ENCODE results near the gene AP3B2.
"Not testable (repeated sequence)": the region's sequence is repeated elsewhere in the genome, so short reads cannot be mapped to it uniquely, and the experiment has no call there.

The AP3B2 gene

DNA sequence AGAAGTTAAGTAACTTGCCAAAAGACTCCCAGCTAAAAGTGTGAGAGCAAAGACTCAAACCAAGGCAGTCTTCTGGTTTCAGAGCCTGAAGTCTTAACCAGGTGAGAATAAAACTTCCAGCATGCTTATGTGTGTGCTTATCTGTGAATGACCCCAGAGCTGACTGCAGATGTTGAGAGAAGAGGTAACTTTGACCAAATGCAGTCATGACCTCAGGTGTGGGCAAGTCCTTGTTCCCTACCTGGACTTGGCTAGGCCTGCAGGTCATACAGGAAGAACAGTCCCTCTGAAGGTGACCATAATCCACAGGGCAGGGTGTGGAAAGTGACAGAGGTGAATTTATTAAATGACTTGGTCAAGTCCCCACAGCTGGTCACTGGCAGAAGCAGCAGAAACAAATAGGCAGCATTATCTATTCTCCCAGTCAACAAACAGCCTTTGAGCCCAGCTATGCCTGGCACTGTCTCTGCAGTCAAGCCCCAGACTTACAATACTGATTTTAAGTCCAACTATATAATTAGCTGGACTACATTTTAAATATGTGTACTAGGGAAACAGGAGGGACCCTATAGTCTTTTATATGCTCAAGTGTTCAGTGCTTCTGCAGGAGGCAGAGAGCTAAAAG, 59.5 kb downstream of the AP3B2 start:
- no peak for DNase-seq (ENCODE audit: low read depth in 3 of 3)

DNA sequence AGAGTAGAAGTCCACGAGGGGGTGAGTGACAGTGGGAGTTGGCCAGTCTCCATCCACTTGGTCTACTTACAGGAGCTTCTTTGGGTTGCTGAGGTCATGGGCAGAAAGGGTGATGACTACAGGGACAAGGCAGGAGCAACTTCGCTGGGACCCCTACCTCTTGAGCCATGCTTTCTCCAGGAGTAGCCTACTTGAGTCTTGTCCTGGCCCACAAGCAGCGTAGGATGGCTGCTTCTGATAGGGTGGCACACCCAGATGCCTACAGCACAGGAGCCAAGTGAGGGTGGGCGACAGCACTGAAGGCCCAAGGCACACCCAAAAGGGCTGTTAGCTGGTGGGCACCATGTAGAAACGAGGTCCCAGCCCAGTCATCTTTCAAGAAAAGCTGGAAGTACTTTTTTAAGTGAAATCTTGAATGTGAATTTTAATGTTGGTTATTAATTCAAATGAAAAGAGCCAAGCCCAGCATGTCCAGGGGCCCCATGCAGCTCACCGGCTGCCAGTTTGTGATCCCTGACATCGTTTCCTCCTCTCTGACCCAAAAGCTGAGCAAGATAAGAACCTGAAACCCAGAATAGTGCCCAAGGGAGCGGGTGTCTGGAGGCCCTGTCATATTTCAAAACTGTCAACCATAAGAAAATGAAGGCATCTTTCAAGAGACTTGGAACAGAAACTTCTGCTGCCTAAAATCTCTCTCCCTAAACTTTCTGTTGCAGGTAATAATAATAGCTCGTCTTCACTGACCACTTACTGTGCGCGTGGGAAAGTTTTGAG, 60.3 kb downstream of the AP3B2 start:
- DNase-seq (ENCODE audit: low read depth in 3 of 3): no peak

DNA sequence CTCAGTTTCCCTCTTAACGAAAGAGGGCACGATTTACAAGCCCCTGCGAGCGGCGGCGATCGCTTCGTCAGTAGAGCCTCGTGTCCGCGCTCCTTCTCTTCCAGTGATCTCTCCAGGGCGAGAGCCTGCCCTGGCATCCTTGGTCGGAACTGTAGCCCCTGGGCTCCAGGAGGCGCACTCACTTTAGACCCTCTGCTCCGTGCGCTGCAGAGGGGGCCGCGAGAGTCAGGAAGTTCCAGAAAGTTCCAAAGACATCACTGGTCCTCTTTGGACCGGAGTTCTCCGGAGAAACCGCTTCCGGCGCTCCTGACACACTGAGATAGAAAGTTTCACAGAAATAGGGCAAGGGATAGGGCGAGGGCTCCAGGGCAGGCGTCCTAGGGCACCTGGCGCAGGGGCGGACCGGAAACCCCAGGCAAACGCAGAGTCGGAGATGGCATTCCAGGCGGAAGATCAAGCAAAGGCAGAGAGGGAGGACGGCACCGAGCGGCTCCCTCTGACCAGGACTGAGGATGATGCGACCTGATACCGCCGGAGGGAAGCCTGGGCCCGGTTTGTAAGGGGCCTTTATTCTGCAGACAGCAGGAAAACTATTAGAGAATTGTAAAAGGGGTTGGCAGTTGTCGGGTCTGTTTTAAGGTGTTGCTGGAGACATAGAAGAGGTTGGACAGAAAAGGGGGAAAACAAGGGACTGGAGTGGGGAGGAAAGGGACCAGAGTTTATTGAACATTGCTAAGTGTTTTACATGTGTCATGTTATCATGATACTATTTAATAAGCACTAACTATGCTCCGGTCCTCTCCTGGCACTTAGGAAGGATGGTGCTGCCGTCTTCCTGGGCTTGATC, 61.2 kb downstream of the AP3B2 start:
- DNase-seq (ENCODE audit: low read depth in 3 of 3): no peak

DNA sequence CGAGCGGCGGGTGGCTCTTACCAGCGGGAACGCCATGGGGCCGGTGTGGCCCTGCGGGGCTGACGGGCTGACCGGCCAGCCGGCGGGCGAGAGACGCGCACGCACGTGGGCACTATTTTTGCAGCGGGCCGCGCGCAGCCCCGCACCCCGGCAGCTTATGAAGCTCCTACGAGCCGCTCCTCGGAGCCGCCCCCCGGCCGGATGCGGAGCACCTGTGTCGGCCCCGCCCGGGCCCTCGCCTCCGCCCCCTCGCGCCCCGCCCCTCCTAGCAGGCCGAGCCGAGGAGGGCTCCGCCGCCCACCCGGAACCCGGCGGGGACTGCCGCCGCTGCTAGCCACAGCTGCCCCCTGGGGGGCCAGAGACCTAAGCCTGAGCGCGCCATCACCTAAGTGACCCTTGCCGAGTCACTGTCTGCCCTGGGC, 61.8 kb downstream of the AP3B2 start:
- peak; percentile 30 to 51 (median 36) for DNase-seq (ENCODE audit: low read depth in 3 of 3)

DNA sequence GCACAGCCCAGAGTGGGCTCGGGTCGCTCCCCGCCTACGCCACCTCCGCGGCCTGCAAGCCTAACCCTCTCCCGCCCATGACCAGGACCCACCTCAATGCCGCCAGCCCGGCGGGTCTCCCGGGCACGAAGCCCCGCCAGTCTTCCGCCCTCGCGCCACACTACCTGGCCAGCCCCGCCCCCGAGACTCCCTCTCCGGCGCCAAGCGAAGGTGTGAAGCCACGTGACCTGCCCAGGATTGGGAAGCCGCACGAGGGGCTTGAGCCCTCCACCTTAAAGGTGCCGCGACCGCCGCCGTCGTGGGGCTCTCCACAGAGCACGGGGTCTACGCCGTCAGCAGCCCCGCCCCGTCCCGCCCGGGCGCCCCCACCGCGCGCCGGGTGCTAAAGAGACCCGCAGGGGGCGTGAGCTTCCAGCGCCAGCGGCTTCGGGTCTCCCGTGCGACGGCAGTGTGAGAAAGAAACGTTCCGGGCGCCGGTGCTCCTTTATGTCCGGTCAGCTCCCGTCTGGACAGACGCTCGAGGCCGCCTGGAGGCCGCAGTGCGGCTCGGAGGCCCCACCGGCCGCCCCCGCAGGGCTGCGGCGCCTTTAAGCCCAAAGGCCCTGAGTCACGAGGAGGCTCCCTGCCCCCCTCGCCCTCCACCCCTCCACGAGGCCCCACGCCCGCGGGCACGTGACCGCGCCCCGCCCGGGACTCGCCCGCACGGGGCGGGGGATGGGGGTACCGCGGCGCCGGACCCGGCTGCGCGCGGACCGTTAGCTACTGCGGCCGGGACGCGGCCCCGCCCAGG, 62.4 kb downstream of the AP3B2 start, which contains the start of gene CPEB1:
Gene CPEB1 (minus strand): TSS at position 319 of the 790 bp plus-strand sequence. CDS start 18,904 bp downstream, outside the sequence.
- peak; percentile 31 to 47 (median 42) for DNase-seq (ENCODE audit: low read depth in 3 of 3)

DNA sequence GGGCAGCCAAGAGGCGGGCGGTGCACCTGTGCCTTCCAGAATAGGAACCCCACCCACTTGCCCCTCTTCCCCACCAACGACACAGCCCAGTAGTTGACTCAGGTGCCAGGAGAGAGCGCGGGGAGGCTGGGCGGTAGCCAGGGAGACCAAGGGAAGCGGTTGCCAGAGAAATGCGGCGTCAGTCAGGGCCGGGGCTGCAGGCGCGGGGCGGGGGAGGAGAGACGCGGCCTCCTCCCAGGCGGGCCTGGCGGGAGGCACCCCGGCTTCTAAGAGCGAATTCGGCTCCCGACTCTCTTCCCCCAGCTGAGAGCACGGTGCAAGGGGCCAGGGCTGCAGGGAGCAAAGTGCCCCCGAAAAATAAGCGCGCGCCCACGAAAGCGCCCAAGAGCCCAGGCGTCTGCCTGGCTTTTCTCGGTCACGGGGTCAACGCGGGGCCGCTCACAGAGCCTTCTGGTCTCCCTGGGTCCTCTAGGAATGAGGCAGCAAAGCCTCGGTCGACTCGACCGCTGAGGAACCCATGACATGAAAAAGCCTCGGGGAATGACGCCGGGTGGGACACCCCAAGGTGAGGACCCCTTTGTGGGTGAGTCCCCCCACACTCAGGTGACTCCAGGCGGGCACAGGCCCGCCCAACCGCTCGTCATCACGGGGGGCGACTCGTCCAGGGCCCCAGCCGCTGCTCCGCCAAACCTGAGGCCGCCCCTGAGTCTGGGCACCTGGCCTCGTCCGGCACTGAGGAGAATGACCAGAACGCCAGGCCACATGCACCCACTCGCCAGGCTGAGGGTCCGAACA, 63.2 kb downstream of the AP3B2 start:
- no peak for DNase-seq (ENCODE audit: low read depth in 3 of 3)

DNA sequence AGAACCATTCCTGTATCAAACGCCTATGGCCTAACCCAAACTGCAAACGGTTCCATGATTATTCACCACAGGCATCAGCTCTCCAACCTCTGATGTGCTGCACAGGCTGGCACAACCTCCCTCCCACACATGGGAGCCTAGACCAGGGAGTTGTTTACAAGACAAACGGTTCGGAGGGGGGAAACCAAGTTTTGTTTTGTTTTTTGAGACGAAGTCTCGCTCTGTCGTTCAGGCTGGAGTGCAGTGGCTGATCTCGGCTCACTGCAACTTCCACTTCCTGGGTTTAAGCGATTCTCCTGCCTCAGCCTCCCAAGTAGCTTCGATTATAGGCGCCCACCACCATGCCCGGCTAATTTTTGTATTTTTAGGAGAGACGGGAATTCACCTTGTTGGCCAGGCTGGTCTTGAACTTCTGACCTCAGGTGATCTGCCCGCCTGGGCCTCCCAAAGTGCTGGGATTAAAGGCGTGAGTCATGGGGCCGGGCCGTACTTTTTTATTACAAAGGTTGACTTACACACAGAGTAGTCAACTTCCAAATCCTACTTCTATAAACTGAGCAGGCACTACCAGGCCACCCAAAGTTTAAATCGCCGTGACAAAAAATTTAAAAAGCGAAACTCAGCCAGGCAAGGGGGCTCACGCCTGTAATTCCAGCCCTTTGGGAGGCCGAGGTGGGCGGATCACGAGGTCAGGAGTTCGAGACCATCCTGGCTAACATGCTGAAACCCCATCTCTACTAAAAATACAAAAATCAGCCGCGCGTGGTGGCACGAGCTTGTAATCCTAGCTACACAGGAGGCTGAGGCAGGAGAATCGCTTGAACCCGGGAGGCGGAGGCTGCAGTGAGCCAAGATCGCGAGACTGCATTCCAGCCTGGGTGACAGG, 64.5 kb downstream of the AP3B2 start:
- DNase-seq (ENCODE audit: low read depth in 3 of 3): not testable (repeated sequence)

DNA sequence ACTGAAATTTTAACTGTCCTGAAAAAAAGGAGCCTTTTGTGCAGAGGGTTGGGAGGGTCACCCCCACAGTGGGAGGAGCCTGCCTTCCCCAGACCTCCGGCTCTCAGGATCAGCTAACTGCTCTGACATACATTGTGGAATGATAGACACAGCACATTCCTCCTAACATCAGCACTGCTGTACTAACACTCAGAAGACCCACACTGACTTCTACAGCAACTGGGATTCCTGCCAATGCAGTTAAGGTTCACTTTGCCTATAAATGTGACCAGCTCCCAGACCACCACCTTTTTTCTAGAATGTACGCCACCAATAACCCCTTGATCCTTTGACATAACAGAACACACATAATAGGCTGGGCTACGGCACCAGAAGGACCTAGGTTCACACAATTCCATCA, 65.7 kb downstream of the AP3B2 start:
- DNase-seq (ENCODE audit: low read depth in 3 of 3): no peak

DNA sequence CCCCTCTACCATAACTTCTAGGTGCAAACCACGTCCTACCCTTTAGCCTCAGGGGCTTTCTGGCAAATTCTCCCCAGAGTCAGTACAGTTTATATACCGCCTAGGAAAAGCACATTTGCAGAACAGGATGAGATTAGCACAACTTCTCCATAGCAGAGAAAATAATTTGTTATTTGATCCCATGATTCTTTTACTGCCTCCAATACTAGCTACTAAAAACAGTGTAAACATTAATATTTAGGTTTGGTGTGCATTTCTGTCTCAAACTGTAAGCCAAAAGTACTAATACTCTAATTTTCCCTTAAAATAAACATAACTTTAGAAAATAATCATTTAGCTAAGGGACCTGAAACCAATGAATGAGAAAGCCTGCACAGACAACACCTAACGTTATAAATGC, 67.0 kb downstream of the AP3B2 start:
- DNase-seq (ENCODE audit: low read depth in 3 of 3): no peak

DNA sequence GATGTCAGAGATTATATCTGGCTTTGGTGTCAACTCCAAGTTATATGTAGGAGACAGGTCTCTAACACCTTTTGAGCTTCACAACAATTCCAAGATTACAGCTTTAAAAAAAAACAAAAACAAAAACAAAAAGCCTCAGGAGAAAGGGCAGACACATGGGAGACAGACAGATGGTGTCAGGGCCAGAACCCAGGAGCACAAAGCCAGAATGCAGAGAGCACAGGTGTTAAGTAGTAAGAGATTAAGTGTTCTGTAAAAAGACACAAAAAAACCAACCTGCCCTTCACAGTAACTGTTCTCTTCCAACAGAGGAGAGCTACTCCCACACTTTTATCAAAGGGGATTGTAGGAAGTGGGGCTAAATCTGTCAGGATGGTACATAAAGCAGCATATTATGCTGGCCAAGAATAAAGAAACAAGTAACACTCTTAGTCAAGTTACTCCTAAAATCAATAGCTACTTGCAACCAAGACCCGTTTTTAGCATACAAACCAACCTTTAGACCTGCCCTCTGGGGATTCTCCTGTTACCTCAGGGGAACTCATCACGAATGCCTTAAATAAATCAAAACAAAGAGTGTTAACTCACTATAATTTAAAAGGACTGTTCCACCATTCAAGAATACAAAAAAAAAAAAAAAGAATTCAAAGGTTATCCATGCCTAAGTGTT, 68.4 kb downstream of the AP3B2 start:
- no peak for DNase-seq (ENCODE audit: low read depth in 3 of 3)

DNA sequence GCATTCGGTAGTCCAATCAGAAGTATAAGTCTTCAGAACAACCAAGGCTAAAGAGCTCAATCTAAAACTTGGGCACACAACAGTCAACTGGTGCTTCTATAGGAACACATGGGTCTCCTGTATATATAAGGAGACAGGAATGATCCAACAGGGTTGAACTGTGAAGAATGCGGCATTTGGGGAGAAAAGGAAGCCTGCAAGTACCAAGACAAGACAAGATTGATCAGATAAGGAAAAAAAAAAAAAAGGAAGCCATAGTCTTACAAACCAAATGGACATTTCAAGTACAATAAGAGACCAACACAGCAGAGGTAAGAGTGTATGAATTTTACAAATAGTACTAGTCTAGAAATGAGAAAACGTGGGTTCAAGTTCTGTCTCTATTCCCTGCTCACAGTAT, 69.0 kb downstream of the AP3B2 start:
- no peak for DNase-seq (ENCODE audit: low read depth in 3 of 3)

DNA sequence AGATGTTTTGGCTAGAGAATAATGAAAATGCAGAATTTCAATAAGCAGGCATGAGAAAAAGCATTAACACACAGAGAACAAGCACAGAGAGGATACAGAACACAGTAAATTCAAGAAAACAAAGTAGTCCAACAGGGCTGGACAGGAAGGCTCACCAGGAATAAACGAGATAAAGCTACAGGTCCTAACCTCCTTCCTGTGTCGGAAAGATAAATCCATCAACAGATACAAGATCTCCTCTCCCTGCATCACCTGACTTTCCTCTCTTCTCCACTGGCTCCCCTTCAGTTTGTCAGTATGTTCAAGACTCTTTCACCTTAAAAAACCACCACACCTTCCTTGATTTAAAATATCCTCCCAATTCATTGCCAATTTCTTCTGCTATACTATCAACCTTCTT, 73.9 kb downstream of the AP3B2 start:
- DNase-seq (ENCODE audit: low read depth in 3 of 3): no peak

DNA sequence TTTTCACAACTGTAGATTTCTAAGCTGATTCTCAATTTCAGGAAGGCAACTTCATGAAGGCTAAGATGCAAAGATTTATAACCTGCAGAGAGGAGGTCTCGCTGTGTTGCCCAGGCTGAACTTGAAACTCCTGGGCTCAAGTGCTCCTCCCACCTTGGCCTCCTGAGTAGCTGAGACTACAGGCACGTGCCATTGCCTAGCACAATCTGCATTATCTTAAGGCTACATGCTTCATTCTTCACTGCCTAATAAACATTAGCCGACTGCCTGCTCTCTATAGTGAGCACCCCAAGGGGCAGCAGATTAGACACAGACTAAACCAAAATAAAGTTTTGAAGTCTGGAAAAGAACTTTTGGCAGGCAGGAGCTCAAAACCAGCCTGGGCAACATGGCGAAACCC, 79.6 kb downstream of the AP3B2 start:
- no peak for DNase-seq (ENCODE audit: low read depth in 3 of 3)

DNA sequence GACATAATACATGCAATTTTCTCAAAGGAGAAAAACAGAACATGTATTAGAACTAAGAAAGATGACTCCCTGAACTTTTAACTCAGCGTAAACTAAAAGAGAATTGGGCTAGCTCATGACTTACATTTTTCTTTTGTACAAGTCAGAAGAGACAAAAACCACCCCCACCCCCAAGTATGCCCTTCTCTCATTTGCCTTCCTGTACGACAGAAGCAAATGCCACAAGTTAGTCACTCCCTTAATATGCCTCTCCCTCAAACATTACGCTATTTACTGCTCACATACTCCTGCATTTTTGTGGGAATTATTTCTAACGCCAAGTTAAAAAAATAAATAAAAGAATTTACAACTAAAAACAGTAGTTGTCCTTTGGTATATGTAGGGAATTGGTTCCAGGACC, 84.5 kb downstream of the AP3B2 start:
- DNase-seq (ENCODE audit: low read depth in 3 of 3): no peak

DNA sequence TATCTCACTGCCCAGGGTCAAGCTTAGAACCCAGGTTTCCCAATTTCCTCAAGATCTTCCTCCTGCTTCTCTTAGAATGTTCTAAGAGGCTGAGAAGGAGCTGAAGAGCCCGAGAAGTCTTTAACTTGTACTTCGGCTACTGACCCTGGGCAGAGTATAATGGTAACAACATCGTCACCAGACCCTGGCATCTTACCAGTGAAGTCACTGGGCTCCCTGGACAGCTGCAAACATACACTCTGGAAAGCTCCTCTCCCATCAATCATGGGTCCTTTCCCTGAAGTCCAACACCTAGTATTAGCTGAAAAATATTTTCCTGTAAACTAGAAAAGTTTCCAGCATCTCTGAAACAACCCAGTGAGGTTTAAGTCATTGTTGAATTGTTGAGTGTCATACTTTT, 85.2 kb downstream of the AP3B2 start:
- no peak for DNase-seq (ENCODE audit: low read depth in 3 of 3)

DNA sequence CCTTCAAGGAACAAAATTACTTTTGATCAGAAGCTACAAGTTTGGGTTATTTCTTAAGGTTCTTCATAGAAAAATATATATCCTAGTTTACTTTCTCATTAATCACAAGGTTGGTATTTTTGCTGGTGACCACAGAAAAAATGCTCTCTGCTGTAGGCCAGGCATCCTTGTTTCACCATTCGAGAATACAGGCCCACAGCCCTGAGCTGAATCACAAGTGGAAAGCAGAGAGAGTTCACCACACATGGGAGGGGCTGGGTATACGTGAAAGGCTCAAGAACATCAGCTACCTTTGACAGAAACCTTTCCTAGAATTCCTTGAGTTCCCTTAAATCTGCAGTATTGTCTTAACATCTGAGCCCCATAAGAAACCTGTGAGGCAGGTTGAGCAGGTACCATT, 85.7 kb downstream of the AP3B2 start:
- no peak for DNase-seq (ENCODE audit: low read depth in 3 of 3)

DNA sequence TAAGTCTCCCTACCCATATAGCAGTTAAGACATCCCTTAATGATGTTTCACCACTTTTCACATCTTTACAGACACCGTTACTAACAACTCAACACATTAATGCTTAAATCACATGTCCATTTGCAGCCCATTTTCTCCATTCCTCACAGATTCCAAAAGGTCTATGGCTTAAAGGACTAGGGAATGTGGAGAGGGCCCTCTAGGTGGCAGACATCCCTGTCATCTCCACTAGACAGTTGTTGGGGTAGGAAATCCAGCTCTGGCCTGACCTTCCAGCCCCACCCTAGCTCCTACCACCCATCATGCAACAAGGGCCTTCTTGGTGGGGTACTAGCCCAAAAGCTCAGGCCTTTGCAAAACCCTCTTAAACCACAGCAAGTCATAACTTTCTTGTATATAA, 87.7 kb downstream of the AP3B2 start:
- no peak for DNase-seq (ENCODE audit: low read depth in 3 of 3)

DNA sequence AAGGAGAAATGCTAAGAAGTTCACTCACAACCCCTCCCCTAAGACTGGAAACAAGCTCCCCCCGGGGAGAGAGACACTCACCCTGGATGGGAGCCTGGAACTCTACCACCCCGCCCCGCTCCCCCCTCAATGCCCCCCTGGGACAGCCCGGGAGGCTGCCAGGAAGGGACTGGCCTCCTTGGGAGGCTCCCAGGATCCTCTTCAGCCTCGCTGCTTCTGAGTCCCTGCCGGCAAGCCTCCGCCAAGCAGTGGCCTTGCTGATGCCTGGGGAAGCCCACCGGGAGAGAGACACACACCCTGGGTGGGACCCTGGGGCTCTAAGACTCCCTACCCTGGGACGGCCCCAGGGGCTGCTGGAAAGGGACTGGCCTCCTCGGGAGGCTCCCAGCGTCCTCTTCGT, 95.9 kb downstream of the AP3B2 start:
- no peak for DNase-seq (ENCODE audit: low read depth in 3 of 3)

DNA sequence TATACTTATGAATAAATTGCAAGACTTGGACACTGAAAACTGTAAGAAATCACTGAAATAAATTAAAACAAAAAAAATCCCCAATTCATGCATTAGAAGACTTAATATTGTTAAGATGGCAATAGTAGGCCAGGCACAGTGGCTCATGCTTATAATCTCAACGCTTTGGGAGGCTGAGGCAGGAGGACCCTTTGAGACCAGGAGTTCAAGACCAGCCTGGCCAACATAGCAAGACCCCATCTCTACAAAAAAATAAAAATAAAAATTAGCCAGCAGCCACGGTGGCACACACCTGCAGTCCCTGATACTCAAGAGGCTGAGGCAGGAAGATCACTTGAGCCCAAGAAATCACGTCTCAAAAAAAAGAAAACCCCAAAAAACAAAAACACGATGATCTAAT, 98.3 kb downstream of the AP3B2 start:
- DNase-seq (ENCODE audit: low read depth in 3 of 3): no peak

All from stimulated activated CD4-positive, alpha-beta T cell treated with anti-CD3 and anti-CD28 coated beads, TNF-alpha, amount 100 ng/mL, for 4 hours (primary cell).